Dendritic cell treated with granulocyte-macrophage colony-stimulating factor and Interleukin-4, amounts not matched to agents 40 ng/mL and 50 ng/mL, for 4 days (primary cell): ENCODE results near the gene ZNHIT1.

ENCODE experiments used
- H3K27ac Mint-ChIP-seq: one replicate; pipeline ENCODE4 v1.8.0; 2022; ENCODE audit warnings: mild to moderate bottlenecking, mixed read lengths
- H3K27me3 Mint-ChIP-seq: one replicate; pipeline ENCODE4 v1.8.0; 2022; ENCODE audit warnings: mild to moderate bottlenecking, mixed read lengths
- H3K36me3 Mint-ChIP-seq: one replicate; pipeline ENCODE4 v1.8.0; 2022; ENCODE audit warnings: low read depth, mixed read lengths
- H3K4me1 Mint-ChIP-seq: one replicate; pipeline ENCODE4 v1.8.0; 2022; ENCODE audit warnings: low read depth, mixed read lengths
- H3K4me3 Mint-ChIP-seq: one replicate; pipeline ENCODE4 v1.8.0; 2022; ENCODE audit warnings: mild to moderate bottlenecking, moderate library complexity, mixed read lengths
- H3K9me3 Mint-ChIP-seq: one replicate; pipeline ENCODE4 v1.8.0; 2022; ENCODE audit warnings: mixed read lengths
- intact Hi-C: fragments of 100-400 bp; cut with micrococcal nuclease; formaldehyde crosslinking; loops from one replicate; pipeline ENCODE4 v1.15.0; 2022

ZNHIT1 gene

DNA sequence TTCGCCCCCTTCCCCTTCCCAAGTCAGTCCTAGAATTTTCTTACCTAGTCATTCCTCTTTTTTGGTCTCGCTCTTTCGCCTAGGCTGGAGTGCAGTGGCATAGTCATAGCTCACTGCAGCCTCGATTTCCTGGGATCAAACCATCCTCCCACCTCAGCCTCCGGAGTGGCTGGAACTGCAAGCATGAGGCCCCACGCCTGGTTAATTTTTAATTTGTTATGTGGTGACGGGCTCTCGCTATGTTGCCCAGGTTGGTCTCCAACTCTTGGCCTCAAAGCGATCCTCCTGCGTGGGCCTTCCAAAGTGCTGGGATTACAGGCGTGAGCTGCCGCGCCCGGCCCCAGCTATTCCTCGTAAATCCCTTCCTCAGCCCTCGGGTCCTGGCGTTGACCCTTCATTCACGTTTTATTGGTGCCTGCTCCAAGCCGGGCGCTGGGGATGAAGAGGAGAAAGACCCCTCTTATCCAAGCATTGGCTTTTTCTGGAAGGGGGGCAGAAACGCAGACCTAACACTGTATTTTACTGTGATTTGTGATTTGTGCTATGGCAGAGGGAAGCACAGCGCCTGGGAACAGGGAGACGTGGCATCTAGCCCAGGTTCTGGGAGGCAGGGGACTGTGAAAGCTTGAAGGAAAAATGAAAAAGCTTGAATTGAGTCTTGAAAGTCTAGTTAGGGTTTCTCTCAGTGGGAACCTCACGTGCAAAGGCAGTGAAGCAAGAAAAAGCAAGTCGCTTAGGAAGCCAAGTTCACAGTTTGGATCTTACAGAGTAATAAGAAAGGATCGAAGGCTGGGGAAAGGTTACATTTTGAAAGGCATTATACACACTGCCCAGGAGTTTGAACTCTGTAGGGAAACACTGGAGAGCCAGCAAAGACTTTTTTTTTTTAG is 516 bp downstream of the ZNHIT1 start:
- peak overlapping the region; percentile 98 for H3K4me3 Mint-ChIP-seq
- intact Hi-C loops = no loop called here
- H3K36me3 Mint-ChIP-seq = peaks cover 78% of the 10 kb centered on the region
- no peaks in the 10 kb centered on the region for H3K9me3 Mint-ChIP-seq
- H3K27me3 Mint-ChIP-seq = no peaks in the 10 kb centered on the region
- peaks cover 68% of the 10 kb centered on the region for H3K4me1 Mint-ChIP-seq
- H3K27ac Mint-ChIP-seq = peak overlapping the region; percentile 88

DNA sequence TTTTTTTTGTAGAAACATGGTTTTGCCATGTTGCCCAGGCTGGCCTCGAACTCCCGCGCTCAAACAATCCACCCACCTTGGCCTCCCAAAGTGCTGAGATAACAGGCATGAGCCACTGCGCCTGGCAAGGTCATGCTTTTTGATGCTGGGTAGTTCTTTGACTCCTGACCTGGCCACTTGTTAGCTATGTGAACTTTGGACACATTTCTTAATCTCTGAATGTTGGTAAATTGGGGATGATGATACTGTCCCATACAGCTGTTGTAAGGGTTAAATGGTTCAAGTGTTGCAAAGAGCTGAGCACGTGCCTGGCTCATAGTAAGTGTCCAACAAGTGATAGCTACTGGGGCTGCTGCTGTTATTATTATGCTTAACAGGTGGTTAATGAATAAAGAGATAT is 2.3 kb downstream of the ZNHIT1 start:
- intact Hi-C loops = no loop called here
- Mint-ChIP-seq H3K27me3 (no peaks in the 10 kb centered on the region), H3K9me3 (no peaks in the 10 kb centered on the region), H3K4me1 (peaks cover 62% of the 10 kb centered on the region), H3K4me3 (no peak overlapping the region), H3K36me3 (peaks cover 78% of the 10 kb centered on the region), H3K27ac (no peak overlapping the region)

DNA sequence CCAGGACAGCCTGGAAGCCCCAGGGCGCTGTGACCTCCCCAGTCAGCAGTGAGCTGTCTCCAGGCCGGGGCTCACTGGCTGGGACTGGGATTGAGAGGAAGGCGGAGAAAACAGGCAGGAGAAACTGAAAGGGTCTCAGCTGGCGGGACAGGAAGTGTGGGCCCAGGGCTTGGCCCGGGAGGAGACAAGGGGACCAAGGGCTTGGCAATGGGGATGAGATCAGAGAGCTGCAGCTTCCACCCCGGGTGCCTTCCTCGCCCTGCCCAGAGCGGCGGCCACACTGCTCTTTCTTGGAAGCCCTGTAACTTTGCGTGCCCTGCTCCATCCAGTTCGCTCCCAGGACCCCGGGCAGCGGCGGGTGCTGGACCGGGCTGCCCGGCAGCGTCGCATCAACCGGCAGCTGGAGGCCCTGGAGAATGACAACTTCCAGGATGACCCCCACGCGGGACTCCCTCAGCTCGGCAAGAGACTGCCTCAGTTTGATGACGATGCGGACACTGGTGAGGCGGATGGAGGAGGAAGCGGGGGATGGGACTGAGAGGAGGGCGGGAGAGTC is 4.4 kb downstream of the ZNHIT1 start:
- peaks cover 78% of the 10 kb centered on the region for H3K36me3 Mint-ChIP-seq

DNA sequence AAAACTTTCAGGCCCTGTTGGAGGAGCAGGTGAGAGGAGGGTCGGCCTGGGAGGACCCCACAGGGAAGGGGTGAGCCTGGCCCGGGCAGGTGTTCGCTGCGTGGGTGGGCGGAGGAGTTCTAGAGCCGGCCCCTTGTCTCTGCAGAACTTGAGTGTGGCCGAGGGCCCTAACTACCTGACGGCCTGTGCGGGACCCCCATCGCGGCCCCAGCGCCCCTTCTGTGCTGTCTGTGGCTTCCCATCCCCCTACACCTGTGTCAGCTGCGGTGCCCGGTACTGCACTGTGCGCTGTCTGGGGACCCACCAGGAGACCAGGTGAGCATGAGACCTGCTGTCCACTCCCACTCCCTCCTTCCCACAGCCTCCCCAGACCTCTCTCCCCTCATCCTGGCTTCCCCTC is 5.6 kb downstream of the ZNHIT1 start:
- Mint-ChIP-seq H3K27me3 (no peaks in the 10 kb centered on the region), H3K36me3 (peaks cover 82% of the 10 kb centered on the region), H3K9me3 (no peaks in the 10 kb centered on the region), H3K27ac (no peak overlapping the region), H3K4me1 (peaks cover 41% of the 10 kb centered on the region), H3K4me3 (no peak overlapping the region)
- intact Hi-C loops = no loop called here

More for the DNA sequence above, 4.4 kb downstream of the ZNHIT1 start:
- intact Hi-C loops = no loop called here
- Mint-ChIP-seq H3K4me1 (peaks cover 45% of the 10 kb centered on the region), H3K9me3 (no peaks in the 10 kb centered on the region), H3K27ac (peak overlapping the region; percentile 10), H3K27me3 (no peaks in the 10 kb centered on the region), H3K4me3 (no peak overlapping the region)

DNA sequence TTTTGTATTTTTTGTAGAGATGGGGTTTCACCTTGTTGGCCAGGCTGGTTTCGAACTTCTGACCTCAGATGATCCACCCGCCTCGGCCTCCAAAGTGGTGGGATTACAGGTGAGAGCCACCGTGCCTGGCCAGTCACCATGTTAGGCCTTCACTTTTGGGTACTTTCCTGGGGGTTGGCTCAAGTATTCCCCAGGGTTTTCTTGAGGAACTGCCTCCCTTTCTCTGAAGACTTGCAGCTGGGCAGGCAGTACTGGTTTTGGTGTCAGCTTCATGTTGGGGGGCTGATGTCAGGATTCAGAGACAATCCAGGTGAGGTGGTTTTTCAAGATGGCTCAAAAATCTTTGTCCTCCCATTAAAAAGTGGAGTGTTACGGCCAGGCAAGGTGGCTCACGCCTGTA is 7.7 kb downstream of the ZNHIT1 start:
- intact Hi-C loops = no loop called here
- H3K27me3 Mint-ChIP-seq = no peaks in the 10 kb centered on the region
- no peak overlapping the region for H3K4me3 Mint-ChIP-seq
- H3K27ac Mint-ChIP-seq = no peak overlapping the region
- peaks cover 98% of the 10 kb centered on the region for H3K36me3 Mint-ChIP-seq
- peaks cover 26% of the 10 kb centered on the region for H3K4me1 Mint-ChIP-seq
- no peaks in the 10 kb centered on the region for H3K9me3 Mint-ChIP-seq

DNA sequence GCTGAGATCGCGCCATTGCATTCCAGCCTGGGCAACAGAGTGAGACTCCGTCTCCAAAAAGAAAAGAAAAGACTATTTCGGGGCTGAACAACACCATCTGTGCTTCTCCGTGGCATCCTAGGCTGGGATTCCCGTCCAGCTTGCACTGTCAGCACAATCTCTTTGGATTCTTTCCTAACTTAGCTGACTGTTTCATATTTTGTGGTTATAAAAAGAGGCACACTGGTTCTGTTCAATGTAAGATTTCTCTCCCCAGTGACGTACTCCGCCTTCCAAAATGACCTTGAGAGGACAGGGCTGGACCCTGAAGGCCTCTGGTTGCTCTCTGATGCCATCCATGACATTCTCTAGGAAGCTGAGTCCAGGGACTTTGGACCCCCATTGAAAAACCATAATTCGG is 8.8 kb downstream of the ZNHIT1 start:
- Mint-ChIP-seq H3K27ac (no peak overlapping the region), H3K9me3 (no peaks in the 10 kb centered on the region), H3K4me1 (peaks cover 20% of the 10 kb centered on the region), H3K4me3 (no peak overlapping the region), H3K36me3 (peaks cover 97% of the 10 kb centered on the region), H3K27me3 (no peaks in the 10 kb centered on the region)
- intact Hi-C loops = no loop called here

DNA sequence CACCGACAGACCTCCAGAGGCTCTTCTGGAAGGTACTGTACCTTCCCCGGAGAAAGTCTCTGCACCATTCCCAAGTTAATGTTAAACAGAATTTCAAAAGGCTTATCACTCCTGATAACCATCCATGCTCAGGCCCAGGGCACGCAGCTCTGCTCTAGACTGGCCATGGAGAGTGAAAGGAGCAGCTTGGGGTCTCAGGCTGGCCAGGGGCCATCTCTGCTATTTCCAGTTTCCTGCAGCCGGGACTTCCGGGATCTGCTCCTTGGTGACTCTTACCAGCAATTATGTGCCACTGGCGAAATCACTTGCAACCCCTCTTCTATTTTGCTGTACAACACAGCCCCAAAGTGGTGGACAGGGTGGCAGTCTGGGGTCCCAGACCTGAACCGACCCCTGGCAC is 13.7 kb downstream of the ZNHIT1 start:
- Mint-ChIP-seq H3K27ac (no peak overlapping the region), H3K4me3 (no peak overlapping the region), H3K27me3 (peaks cover 5% of the 10 kb centered on the region), H3K4me1 (peaks cover 7% of the 10 kb centered on the region), H3K9me3 (no peaks in the 10 kb centered on the region), H3K36me3 (peaks cover 87% of the 10 kb centered on the region)
- intact Hi-C loops = no loop called here

DNA sequence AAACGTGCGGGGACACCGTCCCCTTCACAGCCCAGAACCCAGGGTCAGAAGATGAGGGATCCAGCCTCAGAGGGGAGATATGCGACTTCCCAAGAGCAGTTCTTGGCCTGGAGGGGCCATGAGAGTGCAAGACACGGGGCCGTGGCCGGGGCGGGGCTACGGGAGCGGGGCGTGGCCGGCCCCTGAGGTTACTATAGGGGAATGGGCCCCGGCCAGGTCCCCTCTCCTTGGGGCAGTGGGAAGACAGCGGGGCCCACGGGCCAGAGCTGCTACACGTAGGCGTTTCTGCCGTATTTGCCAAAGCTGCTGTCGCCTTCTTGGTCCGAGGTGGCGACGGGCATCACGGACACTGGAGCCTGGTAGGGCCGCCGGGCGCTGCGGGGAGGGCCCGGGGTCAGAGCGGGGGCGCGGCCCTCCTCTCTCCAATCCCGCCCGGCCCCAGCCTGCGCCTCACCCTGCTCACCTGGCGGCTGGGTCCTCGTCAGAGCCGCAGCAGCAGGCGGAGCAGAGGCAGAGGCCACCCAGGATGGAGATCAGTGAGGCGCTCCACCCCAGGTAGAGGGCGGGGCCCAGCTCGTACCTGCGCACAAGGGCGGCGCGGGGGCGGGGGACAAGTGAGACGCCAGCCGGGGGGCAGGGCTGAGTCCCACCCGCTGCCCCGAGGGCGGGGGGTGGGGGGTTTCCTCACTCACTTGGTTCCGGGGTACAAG is 14.3 kb downstream of the ZNHIT1 start:
- H3K36me3 Mint-ChIP-seq = peaks cover 87% of the 10 kb centered on the region
- intact Hi-C loops = no loop called here
- peaks cover 10% of the 10 kb centered on the region for H3K27me3 Mint-ChIP-seq
- H3K4me1 Mint-ChIP-seq = peaks cover 7% of the 10 kb centered on the region
- no peaks in the 10 kb centered on the region for H3K9me3 Mint-ChIP-seq
- H3K27ac Mint-ChIP-seq = no peak overlapping the region
- H3K4me3 Mint-ChIP-seq = no peak overlapping the region

DNA sequence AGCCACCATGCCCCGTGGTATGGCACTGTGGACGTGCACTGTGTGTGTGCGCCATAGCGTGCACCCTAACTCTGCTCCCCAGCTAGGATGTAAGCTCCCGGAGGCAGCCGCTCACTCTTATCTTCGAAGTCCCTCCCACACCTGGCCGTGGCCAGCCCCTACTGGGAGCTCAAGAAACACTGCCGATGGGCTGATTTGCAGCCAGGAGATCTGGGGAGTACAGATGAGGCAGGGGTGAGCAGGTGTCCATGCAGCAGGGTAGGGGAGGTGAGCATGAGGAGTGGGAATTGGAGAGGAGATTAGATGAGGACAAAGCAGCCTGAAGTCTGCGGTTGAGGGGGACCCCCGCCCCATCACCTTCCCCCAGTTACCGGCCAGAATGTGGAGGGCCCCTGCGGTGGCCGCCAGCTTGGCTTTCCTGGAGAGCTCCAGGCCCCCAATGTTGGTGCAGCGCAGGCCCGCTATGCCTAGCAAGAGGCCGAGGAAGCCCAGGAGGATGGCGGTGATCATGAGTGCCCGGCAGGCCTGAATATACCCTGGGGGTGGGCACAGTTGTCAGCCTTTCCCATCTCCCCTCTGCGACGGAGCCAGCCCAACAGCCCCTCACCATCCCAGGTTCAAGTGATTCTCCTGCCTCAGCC is 16.1 kb downstream of the ZNHIT1 start:
- Mint-ChIP-seq H3K27me3 (peaks cover 25% of the 10 kb centered on the region), H3K9me3 (no peaks in the 10 kb centered on the region), H3K4me3 (no peak overlapping the region), H3K36me3 (peaks cover 87% of the 10 kb centered on the region), H3K27ac (no peak overlapping the region), H3K4me1 (peaks cover 24% of the 10 kb centered on the region)
- intact Hi-C loops = no loop called here

DNA sequence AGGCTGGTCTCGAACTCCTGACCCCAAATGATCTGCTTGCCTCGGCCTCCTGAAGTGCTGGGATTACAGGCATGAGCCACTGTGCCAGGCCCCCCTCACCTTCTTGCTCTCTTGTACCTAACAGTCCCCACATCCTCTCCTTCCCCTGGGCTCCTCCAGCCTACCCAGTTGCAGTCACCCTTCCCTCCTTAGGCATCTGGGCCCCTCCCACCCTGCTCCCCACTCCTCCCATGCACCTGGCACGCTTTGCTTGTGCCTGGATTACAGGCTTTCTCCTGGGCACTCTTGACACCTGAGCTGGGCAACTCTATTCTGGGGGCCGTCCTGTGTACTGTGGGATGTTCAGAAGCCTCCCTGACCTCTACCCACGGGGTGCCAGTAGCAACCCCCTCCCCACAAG is 16.7 kb downstream of the ZNHIT1 start:
- Mint-ChIP-seq H3K36me3 (peaks cover 87% of the 10 kb centered on the region), H3K9me3 (no peaks in the 10 kb centered on the region), H3K4me1 (peaks cover 30% of the 10 kb centered on the region), H3K4me3 (no peak overlapping the region), H3K27me3 (peaks cover 32% of the 10 kb centered on the region), H3K27ac (no peak overlapping the region)
- intact Hi-C loops = no loop called here

DNA sequence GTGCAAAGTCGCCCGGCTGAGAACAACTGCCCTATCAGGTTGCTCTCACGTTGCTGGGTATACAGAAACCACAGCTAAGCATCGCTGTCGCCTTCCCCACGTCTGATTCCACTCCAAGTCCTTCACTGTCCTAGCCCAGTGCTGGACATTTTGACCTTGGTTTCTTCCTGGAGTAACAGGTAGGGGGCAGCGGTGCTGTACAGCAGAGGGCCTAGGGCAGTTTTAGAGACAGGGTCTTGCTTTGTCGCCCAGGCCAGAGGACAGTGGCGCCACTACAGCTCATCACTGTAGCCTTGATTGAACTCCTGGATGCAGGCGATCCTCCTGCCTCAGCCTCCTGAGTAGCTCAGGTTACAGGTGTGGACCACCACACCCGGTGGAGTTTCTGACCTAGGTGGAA is 17.1 kb downstream of the ZNHIT1 start:
- H3K9me3 Mint-ChIP-seq = no peaks in the 10 kb centered on the region
- peaks cover 36% of the 10 kb centered on the region for H3K27me3 Mint-ChIP-seq
- peaks cover 87% of the 10 kb centered on the region for H3K36me3 Mint-ChIP-seq
- H3K27ac Mint-ChIP-seq = no peak overlapping the region
- intact Hi-C loops = no loop called here
- H3K4me1 Mint-ChIP-seq = peaks cover 32% of the 10 kb centered on the region
- H3K4me3 Mint-ChIP-seq = no peak overlapping the region

DNA sequence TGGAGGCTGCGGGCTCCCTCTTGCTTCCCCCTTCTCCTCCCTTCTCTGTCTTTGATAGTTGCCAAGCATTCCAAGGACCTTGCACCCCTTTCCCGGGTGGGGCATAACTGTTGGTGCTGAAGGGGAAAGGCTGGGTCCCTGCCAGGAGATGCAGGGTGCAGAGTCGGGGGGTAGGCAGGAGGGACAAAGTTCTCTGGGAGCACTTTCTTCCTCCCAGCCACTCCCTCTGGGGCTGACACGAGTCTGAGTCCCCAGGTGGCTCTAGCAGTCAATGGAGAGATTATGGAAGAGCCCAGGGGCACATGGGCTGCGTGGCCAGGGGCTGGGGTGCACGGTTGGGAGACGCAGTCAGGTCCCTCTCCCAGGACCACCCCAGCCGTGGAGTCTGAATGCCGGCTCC is 17.6 kb downstream of the ZNHIT1 start:
- H3K9me3 Mint-ChIP-seq = no peaks in the 10 kb centered on the region
- H3K36me3 Mint-ChIP-seq = peaks cover 88% of the 10 kb centered on the region
- intact Hi-C loops = no loop called here
- H3K27ac Mint-ChIP-seq = no peak overlapping the region
- peaks cover 37% of the 10 kb centered on the region for H3K27me3 Mint-ChIP-seq
- no peak overlapping the region for H3K4me3 Mint-ChIP-seq
- H3K4me1 Mint-ChIP-seq = peaks cover 33% of the 10 kb centered on the region

DNA sequence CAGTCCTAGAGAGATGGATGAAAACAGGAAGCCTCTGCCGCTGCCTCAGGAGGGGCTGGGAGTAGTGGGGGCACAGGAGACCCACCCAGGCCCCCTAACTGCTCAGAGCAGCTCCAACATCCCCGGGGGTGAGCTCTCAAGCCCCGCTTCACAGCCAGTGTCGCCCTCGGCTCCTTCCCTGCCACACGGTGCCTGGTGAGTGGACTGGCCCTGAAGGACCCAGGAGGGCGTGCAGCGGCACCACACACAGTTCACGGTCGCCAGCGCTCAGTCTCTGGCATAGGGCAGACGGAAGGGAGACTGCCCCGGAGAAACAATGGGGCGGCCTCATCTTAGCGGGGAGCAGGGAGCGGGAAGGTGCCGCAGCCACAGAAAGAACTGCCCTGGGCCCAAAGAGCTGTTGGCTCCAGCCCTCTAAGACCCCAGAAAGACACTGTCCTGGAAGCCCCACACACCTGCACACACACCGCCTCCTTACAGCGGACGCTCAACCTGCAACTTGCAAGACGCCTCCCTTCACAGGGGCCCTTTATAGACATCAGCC is 18.4 kb downstream of the ZNHIT1 start:
- Mint-ChIP-seq H3K36me3 (peaks cover 90% of the 10 kb centered on the region), H3K27ac (no peak overlapping the region), H3K4me1 (peaks cover 38% of the 10 kb centered on the region), H3K27me3 (peaks cover 39% of the 10 kb centered on the region), H3K9me3 (no peaks in the 10 kb centered on the region), H3K4me3 (no peak overlapping the region)
- intact Hi-C loops = no loop called here
